GM12873 (cell line): ENCODE results near the gene UBE3D.

Experiments
- TF ChIP-seq, protein P1 (sequence below): IDR thresholded peaks from 2 replicates; pipeline ENCODE4 v1.5.1; 2012; ENCODE audit warnings: low read depth, mild to moderate bottlenecking, moderate library complexity, low read length, control low read depth; ENCODE audit not compliant: insufficient read depth; ENCODE audit errors: missing control alignments

UBE3D gene

DNA sequence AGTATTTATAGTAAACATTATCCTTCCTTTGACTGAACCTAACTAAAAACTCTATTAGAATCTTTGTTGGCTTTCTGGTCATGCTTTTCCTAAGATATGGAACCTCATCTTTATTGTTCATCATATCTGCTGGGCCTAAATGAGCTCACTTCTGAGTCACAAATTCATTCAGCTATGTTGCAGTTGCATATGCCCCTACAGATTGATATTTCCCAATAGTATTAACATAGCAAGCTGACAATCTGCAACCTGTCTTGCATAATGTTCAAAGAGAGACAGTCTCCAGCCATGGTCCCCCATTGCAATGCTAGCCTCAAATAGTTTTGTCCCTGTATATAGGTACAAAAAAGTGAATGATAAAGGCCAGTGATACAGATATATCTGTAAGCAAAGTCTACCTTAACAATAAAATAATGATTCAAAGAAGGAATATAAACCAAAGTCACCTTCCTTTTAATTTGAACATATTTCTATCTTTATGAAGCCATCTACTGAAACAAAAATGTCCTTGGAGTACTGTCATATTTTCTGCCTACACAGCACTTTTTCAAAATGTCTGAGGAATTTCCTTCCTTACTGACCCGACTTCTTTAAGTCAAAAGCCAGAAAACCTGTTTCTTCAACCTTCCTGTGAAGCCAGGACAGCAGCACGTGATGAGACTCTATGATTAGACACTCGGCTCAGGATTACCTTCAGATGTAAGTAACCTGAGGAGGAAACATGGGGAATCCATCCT lies 140.7 kb downstream of the UBE3D start:
- TF ChIP-seq, protein P1, sequence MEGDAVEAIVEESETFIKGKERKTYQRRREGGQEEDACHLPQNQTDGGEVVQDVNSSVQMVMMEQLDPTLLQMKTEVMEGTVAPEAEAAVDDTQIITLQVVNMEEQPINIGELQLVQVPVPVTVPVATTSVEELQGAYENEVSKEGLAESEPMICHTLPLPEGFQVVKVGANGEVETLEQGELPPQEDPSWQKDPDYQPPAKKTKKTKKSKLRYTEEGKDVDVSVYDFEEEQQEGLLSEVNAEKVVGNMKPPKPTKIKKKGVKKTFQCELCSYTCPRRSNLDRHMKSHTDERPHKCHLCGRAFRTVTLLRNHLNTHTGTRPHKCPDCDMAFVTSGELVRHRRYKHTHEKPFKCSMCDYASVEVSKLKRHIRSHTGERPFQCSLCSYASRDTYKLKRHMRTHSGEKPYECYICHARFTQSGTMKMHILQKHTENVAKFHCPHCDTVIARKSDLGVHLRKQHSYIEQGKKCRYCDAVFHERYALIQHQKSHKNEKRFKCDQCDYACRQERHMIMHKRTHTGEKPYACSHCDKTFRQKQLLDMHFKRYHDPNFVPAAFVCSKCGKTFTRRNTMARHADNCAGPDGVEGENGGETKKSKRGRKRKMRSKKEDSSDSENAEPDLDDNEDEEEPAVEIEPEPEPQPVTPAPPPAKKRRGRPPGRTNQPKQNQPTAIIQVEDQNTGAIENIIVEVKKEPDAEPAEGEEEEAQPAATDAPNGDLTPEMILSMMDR = no peak

DNA sequence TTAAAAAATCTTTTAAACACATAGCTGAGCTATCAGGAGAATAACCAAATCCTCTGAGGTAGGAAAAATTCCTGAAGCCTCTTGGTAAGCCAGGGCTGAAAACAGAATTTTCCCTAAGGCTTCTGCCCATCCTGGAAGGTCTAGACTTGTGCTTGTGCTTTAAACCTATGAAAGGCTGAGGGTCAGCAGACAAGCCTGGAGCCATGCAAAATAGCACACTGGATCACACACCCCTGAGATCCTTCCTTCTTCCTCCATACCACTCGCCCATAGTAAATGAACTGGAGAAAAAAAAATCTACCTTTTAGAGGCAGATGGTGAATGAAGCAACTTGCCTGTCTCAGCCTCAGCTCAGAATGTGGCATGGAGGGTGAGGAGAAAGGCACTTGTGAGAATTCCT lies 144.4 kb downstream of the UBE3D start:
- TF ChIP-seq, protein P1 = no peak

DNA sequence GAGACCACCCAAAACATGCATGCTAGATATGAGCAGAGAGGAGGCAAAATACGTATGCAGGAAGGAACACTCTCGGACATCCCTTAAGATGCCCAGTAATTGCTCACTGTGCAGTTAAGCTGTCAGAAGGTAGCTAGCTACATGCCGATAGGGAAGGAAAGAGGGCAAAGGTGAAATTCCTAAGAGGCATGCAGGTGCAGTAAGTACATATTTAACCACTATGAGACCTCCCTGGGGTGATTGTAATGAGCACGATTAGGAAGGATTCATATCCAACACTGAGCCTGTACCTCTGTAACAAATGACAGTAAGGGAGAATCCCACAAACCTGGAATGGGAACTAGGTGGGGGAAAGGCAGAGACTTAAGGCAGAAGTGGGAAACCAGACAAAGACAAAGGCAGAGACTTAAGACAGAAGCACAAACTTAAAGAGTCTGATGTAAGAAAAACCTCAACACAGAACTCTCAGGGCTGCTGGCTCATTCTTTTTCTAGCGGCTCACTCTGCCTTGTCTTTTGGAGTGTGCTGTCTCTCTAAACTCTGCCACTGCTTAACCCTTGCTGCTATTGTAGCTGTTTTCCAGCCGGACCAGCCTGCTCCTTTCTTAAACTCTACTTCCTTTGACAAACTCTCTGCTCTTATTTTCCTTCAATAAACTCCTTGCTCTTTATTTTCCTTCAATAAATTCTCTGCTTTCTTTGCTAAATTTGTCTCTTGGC lies 148.1 kb downstream of the UBE3D start:
- TF ChIP-seq, protein P1 = no peak

DNA sequence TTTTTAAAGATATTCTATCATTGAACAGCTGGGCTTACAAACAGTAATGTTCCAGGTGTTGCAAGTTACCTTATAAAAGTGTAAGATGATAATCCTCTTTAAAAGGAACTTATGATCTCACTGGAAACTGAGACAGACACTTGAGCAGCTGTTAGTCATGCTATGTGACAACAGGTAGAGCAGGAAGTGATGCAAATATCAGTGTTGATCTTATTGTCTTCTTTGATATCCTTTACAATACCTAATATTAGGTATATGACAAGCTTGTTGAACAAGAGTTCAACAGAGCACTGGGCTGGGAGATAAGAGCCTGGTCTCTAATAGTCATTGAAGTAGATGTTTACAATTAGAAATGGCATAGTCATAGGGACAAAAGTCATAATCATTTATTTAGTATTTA lies 150.0 kb downstream of the UBE3D start:
- TF ChIP-seq, protein P1 = no peak

DNA sequence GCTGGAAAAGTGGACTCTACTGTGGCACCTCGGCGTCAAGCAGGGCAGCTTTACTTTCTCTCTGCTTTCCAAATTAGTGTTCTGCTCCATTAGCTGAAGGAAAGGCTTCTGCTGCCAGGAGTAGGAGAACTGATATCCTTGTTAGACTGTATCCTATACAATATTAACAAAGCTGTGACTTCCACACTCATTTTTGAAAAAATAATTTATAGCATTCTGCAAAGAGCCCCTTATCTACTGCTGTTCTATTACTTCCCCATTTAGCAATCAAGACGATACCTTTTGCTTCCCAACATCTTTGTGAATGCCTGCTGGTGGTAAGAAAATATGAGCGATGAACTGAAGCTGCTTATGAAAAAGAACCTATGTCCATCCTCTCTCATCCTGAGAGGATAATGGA lies 151.1 kb downstream of the UBE3D start:
- TF ChIP-seq, protein P1 = no peak

DNA sequence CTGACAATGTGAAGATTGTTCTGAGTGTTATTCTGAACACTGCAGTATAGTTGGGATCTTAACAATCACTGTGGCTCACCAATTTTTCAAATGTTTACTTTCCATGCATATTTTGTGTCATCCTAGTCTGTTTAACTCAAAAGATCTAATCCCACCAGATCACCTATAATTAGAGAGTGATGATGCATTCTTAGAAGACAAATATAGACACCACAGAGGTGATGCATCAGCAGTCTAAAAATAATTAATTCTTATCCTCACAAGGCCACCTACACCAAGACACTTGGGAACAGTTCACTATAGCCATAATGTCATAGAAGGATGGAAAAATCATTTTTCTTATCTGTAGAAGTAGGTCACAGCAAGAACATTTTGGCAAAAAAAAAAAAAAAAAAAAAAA lies 154.8 kb downstream of the UBE3D start:
- TF ChIP-seq, protein P1 = no peak

DNA sequence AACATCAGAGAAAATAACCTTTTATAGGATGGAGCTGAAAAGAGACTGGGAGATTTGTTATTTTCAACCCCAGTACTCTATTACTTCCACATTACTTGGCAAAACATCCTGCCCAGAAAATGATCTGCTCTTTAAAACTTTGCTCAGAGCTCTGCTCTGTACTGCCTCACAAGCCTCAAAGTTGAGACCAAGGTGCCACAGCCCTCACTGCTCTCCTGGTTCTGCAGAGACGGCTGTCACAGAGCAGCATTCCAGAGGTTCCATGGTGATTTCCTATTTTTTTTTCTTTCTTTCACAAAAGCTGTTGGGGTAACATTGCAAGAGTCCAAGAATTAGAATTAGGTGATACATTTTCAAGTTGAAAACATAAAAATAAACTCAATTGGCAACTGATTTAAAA lies 155.2 kb downstream of the UBE3D start:
- TF ChIP-seq, protein P1 = no peak
